NOMO-1 treated with dmso at 0.1 percent for 144 hours (cell line): Measurements from ENCODE around the gene NPDC1.
A peak's percentile ranks its signal among the peaks of the same experiment; 100 is the strongest.

Source experiments
- DNase-seq: peaks from one replicate; lab custom pipeline; 2025; ENCODE audit not compliant: unreplicated experiment; lab: John Stamatoyannopoulos, UW

Gene NPDC1

DNA sequence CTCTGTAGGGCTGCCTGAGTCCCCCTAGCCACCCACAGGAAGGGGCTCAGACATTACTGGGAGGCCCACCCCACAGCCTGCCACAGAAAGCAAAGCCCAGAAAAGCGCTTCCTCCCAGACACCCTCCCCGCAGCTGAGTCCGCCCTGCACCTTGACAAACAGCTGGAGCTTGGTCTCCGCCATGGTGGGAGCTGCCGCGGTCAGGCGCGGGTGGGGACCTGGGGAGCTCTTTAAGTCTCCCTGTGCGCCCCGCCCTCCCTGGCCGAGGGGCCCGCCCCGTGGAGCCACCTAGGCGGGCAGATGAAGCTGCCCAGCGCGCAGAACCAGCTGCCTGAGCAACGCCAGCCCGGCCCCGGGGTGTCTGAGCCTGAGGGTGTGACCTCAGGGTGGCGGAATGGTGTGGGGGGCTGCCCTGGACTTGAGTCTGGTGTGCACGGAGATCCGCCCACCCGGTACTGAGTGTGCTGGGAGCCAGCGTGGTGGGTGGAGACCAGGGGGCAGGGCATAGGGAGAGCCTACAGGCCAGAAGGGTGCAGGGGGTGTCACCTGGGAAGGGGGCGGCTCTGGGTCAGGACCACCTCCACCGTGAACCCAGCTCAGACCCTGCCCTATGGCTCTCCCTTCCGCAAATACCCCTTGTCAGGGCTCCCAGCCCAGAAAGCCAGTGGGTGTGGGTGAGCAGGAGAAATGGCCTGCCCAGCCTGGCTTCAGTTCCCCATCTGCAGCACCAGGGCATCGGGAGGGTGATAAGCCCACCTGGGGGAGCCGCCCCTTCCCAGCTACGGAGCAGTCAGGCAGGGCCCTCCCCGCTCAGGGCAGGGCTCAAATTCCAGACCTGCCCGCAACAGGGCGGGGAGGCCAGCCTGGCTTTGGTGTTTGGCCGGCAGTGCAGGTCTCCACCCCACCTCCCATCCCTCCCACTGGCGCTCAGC, 49.4 kb downstream of the NPDC1 start, which contains the start of gene CLIC3:
CLIC3 (minus strand) TSS at position 208 of the 932 bp plus-strand sequence; CDS start at position 183, 25 bp downstream.
- DNase-seq: no peak

- DNase-seq: no peak
These were observed 50.1 kb downstream of the NPDC1 start for GRCh38 chr9:136995772-136996311.

DNA sequence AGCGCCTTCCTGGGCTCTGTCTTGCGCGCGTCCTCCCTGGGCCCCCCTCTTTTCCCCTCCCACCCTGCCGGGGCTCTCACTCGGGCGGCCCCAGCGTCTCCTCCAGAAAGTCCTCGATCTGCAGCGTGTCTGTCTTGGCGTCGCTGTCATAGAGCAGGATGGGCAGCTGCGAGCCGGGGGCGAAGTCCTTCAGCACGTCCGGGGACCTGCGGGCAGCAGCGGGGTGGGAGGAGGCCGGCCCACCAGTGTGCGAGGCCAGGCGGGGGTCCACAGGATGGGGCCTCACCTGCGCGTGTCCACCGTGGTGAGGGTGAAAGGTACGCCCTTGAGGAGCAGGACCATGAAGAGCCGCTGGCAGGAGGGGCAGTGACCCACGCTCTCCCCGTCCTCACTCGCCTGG, 50.6 kb downstream of the NPDC1 start:
- no peak for DNase-seq

DNA sequence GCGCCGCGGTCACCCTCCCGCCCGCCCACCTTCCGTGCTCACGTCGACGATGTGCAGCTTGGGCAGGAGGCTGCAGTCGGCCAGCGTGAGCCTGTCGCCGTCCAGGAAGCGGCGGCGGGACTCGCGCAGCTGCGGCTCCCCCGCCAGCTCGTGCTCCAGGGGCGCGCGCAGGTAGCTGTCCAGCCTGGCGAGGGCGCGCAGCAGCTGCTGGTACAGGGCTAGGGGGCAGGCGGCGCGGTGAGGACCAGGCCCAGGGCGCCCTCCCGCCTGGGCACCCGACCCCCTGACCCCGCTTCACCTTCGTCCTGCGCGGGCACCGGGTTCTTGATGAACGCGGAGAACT, 51.1 kb downstream of the NPDC1 start:
- no peak for DNase-seq

DNA sequence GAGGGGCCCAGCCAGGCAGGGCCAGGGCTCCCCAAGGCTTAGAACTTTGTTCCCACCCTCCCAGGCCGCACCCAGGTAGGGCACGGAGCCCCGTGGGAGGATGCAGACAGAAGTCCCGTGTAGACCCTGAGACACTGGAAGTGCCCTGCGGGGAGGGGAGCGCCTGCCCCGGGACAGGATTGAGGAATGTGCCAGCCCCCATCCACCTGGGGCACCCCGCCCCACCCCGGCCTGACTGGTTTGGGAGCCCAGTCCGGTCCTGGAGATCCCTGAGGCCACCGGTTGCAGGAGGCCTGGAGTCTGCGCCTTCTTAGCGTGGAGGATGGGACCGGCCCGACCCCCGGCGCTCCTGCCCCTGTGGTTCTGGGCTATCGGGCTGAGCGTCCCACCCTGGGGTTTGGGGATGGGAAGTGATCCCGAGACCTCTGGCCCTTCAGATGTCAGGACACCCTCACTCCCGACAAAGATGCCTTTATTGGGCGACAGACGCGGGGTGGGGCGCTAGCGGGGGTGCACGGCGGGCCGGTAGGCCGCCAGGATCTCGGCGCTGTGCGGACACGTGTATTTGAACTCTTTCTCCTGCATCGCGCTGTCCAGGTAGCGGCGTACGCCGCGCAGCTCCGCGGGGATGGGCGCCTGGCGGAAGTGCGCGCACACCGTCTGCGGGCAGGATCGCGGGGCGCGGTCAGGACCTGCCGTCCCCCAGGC, 51.6 kb downstream of the NPDC1 start:
- DNase-seq: no peak

DNA sequence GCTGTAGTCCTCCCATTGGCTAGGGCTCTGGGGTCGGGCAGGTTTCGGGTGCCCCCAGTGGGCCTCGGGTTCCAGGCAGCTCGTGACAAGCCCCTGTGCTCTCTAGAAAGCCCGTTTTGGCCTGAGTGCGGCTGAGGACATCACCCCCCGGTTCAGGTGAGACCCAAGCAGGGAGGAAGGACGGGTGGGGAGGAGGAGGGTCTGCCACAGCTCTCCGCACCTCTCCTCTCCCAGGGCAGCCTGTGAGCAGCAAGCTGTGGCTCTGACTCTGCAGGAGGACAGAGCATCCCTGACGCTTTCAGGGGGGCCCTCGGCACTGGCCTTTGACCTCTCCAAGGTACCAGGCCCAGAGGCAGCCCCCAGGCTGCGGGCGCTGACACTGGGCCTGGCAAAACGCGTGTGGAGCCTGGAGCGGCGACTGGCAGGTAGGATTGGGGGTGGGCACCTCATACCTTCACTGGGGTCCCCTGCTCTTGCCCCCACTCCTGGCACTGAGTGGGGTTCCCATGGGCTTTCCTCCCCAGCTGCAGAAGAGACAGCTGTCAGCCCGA, 53.1 kb downstream of the NPDC1 start:
- no peak for DNase-seq

- peak; percentile 97 for DNase-seq
These were observed 53.8 kb downstream of the NPDC1 start, which contains the start of gene PAXX for GRCh38 chr9:136991993-136992818. TSS of gene PAXX (plus strand) at chr9:136992422. CDS start at chr9:136992444, 22 bp downstream.

- DNase-seq: no peak
These were observed 55.6 kb downstream of the NPDC1 start for GRCh38 chr9:136990242-136990911.
